Coronary artery (tissue), 2 donors: Measurements from ENCODE around the gene PEX5L.

ENCODE experiments used
- DNase-seq: peaks from one replicate; pipeline ENCODE4 v3.0.0-alpha.2; 2017; ENCODE audit warnings: low spot score
- H3K27ac ChIP-seq, 2 donors: fragments of 200-600 bp; sonication (generic); one replicate each; pipeline ENCODE4 v1.5.1; 2016 to 2019
- H3K4me3 ChIP-seq: fragments of 200-600 bp; sonication (generic); 2 replicates; pipeline ENCODE4 v1.5.1; 2016; ENCODE audit warnings: mild to moderate bottlenecking, moderate library complexity
- CTCF ChIP-seq: fragments of 200-600 bp; sonication (generic); IDR thresholded peaks from one replicate; pipeline ENCODE4 v1.5.1; 2019; ENCODE audit warnings: antibody characterized with exemption

Gene PEX5L

GRCh38 chr3:179853176-179853575, 183.6 kb downstream of the PEX5L start:
- Histone ChIP-seq H3K27ac (no peak overlapping the region), H3K4me3 (no peak overlapping the region)
- DNase-seq: no peak
- no peak for TF ChIP-seq CTCF

GRCh38 chr3:179852142-179852905, 184.4 kb downstream of the PEX5L start:
- no peak overlapping the region for H3K27ac ChIP-seq
- H3K4me3 ChIP-seq: no peak overlapping the region
- no peak for TF ChIP-seq CTCF
- DNase-seq: no peak

GRCh38 chr3:179848711-179849110, 188.0 kb downstream of the PEX5L start:
- no peak for TF ChIP-seq CTCF
- Histone ChIP-seq H3K27ac (no peak overlapping the region), H3K4me3 (no peak overlapping the region)
- no peak for DNase-seq

GRCh38 chr3:179842061-179842460, 194.7 kb downstream of the PEX5L start:
- Histone ChIP-seq H3K4me3 (no peak overlapping the region), H3K27ac (no peak overlapping the region)
- DNase-seq: no peak
- no peak for TF ChIP-seq CTCF

- no peak for DNase-seq
- H3K27ac ChIP-seq: no peak overlapping the region
- TF ChIP-seq CTCF: no peak
Observed at GRCh38 chr3:179840985-179841384, 195.8 kb downstream of the PEX5L start.

GRCh38 chr3:179837374-179837773, 199.4 kb downstream of the PEX5L start:
- no peak overlapping the region for H3K4me3 ChIP-seq
- DNase-seq: no peak
- H3K27ac ChIP-seq: no peak overlapping the region
- TF ChIP-seq CTCF: no peak

More at GRCh38 chr3:179840985-179841384, 195.8 kb downstream of the PEX5L start:
- H3K4me3 ChIP-seq: no peak overlapping the region

- TF ChIP-seq CTCF: no peak
- no peak for DNase-seq
- Histone ChIP-seq H3K27ac (no peak overlapping the region), H3K4me3 (no peak overlapping the region)
Observed at GRCh38 chr3:179833294-179833693, 203.4 kb downstream of the PEX5L start.
